Caco-2 (cell line): ENCODE measurements around the gene DHPS. TPM values are rescaled to one million over a fixed set of nuclear protein-coding genes. Genes with fewer than 3 reads are reported as not detected.
"Not testable (repeated sequence)": the region's sequence is repeated elsewhere in the genome, so short reads cannot be mapped to it uniquely, and the experiment has no call there.

ENCODE experiments used
- BruUV-seq: library from RNA; stranded (reverse); fragments of 400-500 nt; replicated peaks from 2 replicates; lab custom pipeline; 2021; lab: Mats Ljungman, UMichigan
- CTCF ChIA-PET: fragments of 300-600 bp; sonication (Branson Sonifier 250); formaldehyde crosslinking; loops from one replicate; lab custom pipeline; 2022; ENCODE audit warnings: antibody characterized with exemption; lab: Charles Lee
- POLR2A ChIA-PET: fragments of 300-600 bp; sonication (Branson Sonifier 250); formaldehyde crosslinking; loops from one replicate; lab custom pipeline; 2022; ENCODE audit warnings: antibody characterized with exemption; lab: Charles Lee
- DNase-seq, 2 experiments: peaks; one replicate each; pipeline versions ENCODE4 v3.0.0 to v3.0.0-alpha.2; 2020 to 2022
- H3K27me3 ChIP-seq: replicated peaks from 2 replicates; pipeline ENCODE4 v1.6.0; 2011; ENCODE audit warnings: low read length; ENCODE audit not compliant: control insufficient read depth, insufficient read depth
- H3K36me3 ChIP-seq: 2 replicates; pipeline ENCODE4 v1.5.1; 2011; ENCODE audit warnings: low read length; ENCODE audit not compliant: control insufficient read depth, insufficient read depth
- H3K4me1 ChIP-seq: fragments of 250-450 bp; sonication (Bioruptor Pico); 2 replicates; pipeline ENCODE4 v1.5.1; 2020; ENCODE audit warnings: mild to moderate bottlenecking
- H3K4me3 ChIP-seq: 2 replicates; pipeline ENCODE4 v1.5.1; 2011; ENCODE audit warnings: low read depth, mild to moderate bottlenecking, control low read depth, low read length
- H3K9me3 ChIP-seq: fragments of 250-450 bp; sonication (Bioruptor Pico); 2 replicates; pipeline ENCODE4 v1.5.1; 2020; ENCODE audit warnings: mild to moderate bottlenecking, moderate library complexity
- H3K27ac Mint-ChIP-seq: one replicate; pipeline ENCODE4 v1.8.0; 2022; ENCODE audit warnings: mixed read lengths; ENCODE audit not compliant: unreplicated experiment
- H3K27me3 Mint-ChIP-seq: one replicate; pipeline ENCODE4 v1.8.0; 2022; ENCODE audit warnings: mixed read lengths; ENCODE audit not compliant: insufficient read depth, unreplicated experiment
- H3K36me3 Mint-ChIP-seq: one replicate; pipeline ENCODE4 v1.8.0; 2022; ENCODE audit warnings: mild to moderate bottlenecking, mixed read lengths; ENCODE audit not compliant: insufficient read depth, unreplicated experiment
- H3K4me1 Mint-ChIP-seq: one replicate; pipeline ENCODE4 v1.8.0; 2022; ENCODE audit warnings: low read depth, mixed read lengths; ENCODE audit not compliant: unreplicated experiment
- H3K4me3 Mint-ChIP-seq: one replicate; pipeline ENCODE4 v1.8.0; 2022; ENCODE audit warnings: mild to moderate bottlenecking, moderate library complexity, mixed read lengths; ENCODE audit not compliant: unreplicated experiment
- H3K9me3 Mint-ChIP-seq: one replicate; pipeline ENCODE4 v1.8.0; 2022; ENCODE audit warnings: mixed read lengths; ENCODE audit not compliant: unreplicated experiment
- intact Hi-C: fragments of 100-400 bp; cut with micrococcal nuclease; formaldehyde crosslinking; loops from one replicate; pipeline ENCODE4 v1.10.0; 2022; ENCODE audit not compliant: unreplicated experiment
- total RNA-seq: library from RNA; stranded (reverse); gene quantifications from 2 replicates; pipeline ENCODE4 v1.2.3, GENCODE V29; 2022
- TF ChIP-seq, protein P1 (sequence below), 2 experiments: fragments of 200-600 bp in 1 of 2; IDR thresholded peaks; 1 replicate in 1 of 2; 2 replicates in 1 of 2; pipeline versions ENCODE4 v1.5.1 to v1.8.0; 2011 to 2022; ENCODE audit warnings: antibody characterized with exemption in 1 of 2, control low read depth in 1 of 2, inconsistent platforms in 1 of 2, low read depth in 1 of 2, low read length in 1 of 2, mild to moderate bottlenecking in 1 of 2, moderate library complexity in 1 of 2; ENCODE audit not compliant: insufficient read depth in 1 of 2, severe bottlenecking in 1 of 2, unreplicated experiment in 1 of 2

Gene DHPS
- total RNA-seq, 1 experiment from 2014 or later: 76.4 TPM

DNA sequence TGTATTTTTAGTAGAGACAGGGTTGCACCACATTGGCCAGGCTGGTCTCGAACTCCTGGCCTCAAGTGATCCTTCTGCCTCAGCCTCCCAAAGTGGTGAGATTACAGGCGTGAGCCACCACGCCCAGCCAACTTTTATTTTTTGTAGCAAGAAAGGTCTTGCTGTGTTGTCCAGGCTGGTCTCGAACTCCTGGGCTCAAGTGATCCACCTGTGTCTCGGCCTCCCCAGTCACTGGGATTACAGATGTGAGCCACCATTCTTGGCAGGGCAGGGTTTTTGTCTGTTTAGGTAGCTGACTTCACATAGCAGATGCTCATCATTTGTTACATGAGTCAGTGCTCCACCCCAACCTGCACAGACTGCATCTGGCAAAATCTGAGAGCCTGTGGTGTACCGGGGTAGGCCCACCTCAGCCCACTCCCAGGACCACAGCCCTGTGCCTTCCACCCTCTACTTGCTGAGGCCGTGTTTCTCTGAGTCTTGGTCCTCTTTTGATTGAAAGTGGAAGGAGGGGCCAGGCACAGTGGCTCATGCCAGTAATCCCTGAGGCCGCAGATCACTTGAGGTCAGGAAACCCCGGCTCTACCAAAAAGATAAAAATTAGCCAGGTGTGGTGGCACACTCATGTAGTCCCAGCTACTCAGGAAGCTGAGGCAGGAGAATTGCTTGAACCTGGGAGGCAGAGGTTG, 46.2 kb upstream of the DHPS start:
- Histone ChIP-seq H3K36me3 (peaks cover 1% of the 10 kb centered on the region), H3K27me3 (no peaks in the 10 kb centered on the region), H3K4me1 (peaks cover 1% of the 10 kb centered on the region; the same call in 1 of the 2 replicates), H3K4me3 (no peak overlapping the region), H3K9me3 (no peaks in the 10 kb centered on the region)
- DNase-seq: no peak
- CTCF ChIA-PET: no interaction called here
- Mint-ChIP-seq H3K9me3 (no peaks in the 10 kb centered on the region), H3K36me3 (peaks cover 62% of the 10 kb centered on the region), H3K4me3 (no peak overlapping the region), H3K27ac (no peak overlapping the region), H3K27me3 (no peaks in the 10 kb centered on the region), H3K4me1 (peaks cover 15% of the 10 kb centered on the region)
- intact Hi-C loops: no loop called here
- TF ChIP-seq, protein P1, sequence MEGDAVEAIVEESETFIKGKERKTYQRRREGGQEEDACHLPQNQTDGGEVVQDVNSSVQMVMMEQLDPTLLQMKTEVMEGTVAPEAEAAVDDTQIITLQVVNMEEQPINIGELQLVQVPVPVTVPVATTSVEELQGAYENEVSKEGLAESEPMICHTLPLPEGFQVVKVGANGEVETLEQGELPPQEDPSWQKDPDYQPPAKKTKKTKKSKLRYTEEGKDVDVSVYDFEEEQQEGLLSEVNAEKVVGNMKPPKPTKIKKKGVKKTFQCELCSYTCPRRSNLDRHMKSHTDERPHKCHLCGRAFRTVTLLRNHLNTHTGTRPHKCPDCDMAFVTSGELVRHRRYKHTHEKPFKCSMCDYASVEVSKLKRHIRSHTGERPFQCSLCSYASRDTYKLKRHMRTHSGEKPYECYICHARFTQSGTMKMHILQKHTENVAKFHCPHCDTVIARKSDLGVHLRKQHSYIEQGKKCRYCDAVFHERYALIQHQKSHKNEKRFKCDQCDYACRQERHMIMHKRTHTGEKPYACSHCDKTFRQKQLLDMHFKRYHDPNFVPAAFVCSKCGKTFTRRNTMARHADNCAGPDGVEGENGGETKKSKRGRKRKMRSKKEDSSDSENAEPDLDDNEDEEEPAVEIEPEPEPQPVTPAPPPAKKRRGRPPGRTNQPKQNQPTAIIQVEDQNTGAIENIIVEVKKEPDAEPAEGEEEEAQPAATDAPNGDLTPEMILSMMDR (IDR thresholded peaks at IDR 0.05; ENCODE audit: insufficient read depth in 1 of 2, low read depth in 1 of 2, low read length in 1 of 2, severe bottlenecking in 1 of 2, unreplicated experiment in 1 of 2): no peak
- POLR2A ChIA-PET: no interaction called here
- no TSS peak for BruUV-seq

DNA sequence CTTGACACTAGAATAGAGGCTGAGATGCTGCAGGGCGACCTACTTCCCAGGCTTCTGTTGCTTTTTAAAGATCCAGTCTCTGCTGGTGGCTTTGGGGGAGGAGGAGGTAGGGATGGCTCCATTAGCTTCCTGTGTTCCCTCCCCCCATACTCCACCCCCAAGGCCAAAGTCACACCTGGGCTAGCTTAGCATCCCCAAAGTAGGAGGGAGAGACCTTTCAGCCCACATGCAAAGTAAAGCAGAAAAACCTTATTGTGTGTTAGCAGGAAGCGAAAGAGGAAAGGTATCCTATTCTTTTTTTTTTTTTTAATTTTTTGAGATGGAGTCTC, 45.3 kb upstream of the DHPS start:
- Mint-ChIP-seq H3K36me3 (peaks cover 60% of the 10 kb centered on the region), H3K27ac (no peak overlapping the region), H3K4me3 (no peak overlapping the region), H3K9me3 (no peaks in the 10 kb centered on the region), H3K4me1 (peaks cover 8% of the 10 kb centered on the region), H3K27me3 (no peaks in the 10 kb centered on the region)
- H3K4me1 ChIP-seq: no peaks in the 10 kb centered on the region
- intact Hi-C loops: no loop called here
- no peak overlapping the region for H3K4me3 ChIP-seq
- ChIA-PET POLR2A (no interaction called here), CTCF (no interaction called here)
- H3K9me3 ChIP-seq: no peaks in the 10 kb centered on the region
- peaks cover 1% of the 10 kb centered on the region for H3K36me3 ChIP-seq
- H3K27me3 ChIP-seq: no peaks in the 10 kb centered on the region
- DNase-seq: no peak
- BruUV-seq: no TSS peak
- TF ChIP-seq, protein P1 (IDR thresholded peaks at IDR 0.05; ENCODE audit: insufficient read depth in 1 of 2, low read depth in 1 of 2, low read length in 1 of 2, severe bottlenecking in 1 of 2, unreplicated experiment in 1 of 2): no peak

DNA sequence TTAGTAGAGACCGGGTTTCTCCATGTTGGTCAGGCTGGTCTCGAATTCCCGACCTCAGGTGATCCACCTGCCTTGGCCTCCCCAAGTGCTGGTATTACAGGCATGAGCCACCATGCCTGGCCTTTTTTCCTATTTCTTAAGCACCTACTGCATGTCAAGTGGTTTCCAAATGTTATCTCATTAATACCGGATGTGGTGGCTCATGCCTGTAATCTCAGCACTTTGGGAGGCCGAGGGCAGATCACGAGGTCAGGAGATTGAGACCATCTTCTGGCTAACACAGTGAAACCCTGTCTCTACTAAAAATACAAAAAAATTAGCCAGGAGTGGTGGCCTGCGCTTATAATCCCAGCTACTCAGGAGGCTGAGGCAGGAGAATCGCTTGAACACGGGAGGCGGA, 43.9 kb upstream of the DHPS start:
- H3K4me3 ChIP-seq, H3K27me3 ChIP-seq, POLR2A ChIA-PET, H3K36me3 ChIP-seq, DNase-seq, H3K27me3 Mint-ChIP-seq, H3K4me3 Mint-ChIP-seq, BruUV-seq, H3K4me1 ChIP-seq, intact Hi-C loops, H3K27ac Mint-ChIP-seq, H3K9me3 Mint-ChIP-seq, H3K9me3 ChIP-seq: not testable (repeated sequence)
- CTCF ChIA-PET: interaction anchor here (1.0 kb wide), 1 partner anchor 32 kb away, joined by 4 read pairs; no protein-coding TSS in a partner anchor
- Mint-ChIP-seq H3K36me3 (peaks cover 64% of the 10 kb centered on the region), H3K4me1 (peaks cover 14% of the 10 kb centered on the region)
